WTC11 (cell line): ENCODE measurements around the gene GFOD1. TPM values are rescaled to one million over a fixed set of nuclear protein-coding genes. Genes with fewer than 3 reads are reported as not detected.

Source experiments
- ATAC-seq: fragments of 200-7000 bp; cut with Tn5 transposase; 2 replicates; pipeline ENCODE4 v1.10.0; 2021; ENCODE audit warnings: mild to moderate bottlenecking, moderate library complexity
- CTCF ChIA-PET: fragments of 300-600 bp; sonication (Branson Sonifier 250); formaldehyde crosslinking; loops from one replicate; lab custom pipeline; 2021; ENCODE audit warnings: antibody characterized with exemption; lab: Charles Lee
- POLR2A ChIA-PET: fragments of 350-600 bp; sonication (Branson Sonifier 250); formaldehyde crosslinking; loops from one replicate; lab custom pipeline; 2021; ENCODE audit warnings: antibody characterized with exemption; lab: Charles Lee
- DNase-seq: peaks from one replicate; pipeline ENCODE4 v3.0.0; 2021; ENCODE audit warnings: low spot score
- H3K27ac Mint-ChIP-seq: 2 replicates; pipeline ENCODE4 v1.8.0; 2021; ENCODE audit warnings: mixed read lengths
- H3K27me3 Mint-ChIP-seq: 2 replicates; pipeline ENCODE4 v1.8.0; 2021; ENCODE audit warnings: low read depth, mild to moderate bottlenecking, moderate library complexity, mixed read lengths
- H3K36me3 Mint-ChIP-seq: 2 replicates; pipeline ENCODE4 v1.8.0; 2021; ENCODE audit warnings: mixed read lengths
- H3K4me1 Mint-ChIP-seq: 2 replicates; pipeline ENCODE4 v1.8.0; 2022; ENCODE audit warnings: mixed read lengths
- H3K4me3 Mint-ChIP-seq: 2 replicates; pipeline ENCODE4 v1.8.0; 2021; ENCODE audit warnings: mild to moderate bottlenecking, moderate library complexity, mixed read lengths
- H3K9me3 Mint-ChIP-seq: 2 replicates; pipeline ENCODE4 v1.8.0; 2021; ENCODE audit warnings: mixed read lengths
- ATF1 ChIP-seq: sonication (generic); formaldehyde crosslinking; IDR thresholded peaks from 2 replicates; pipeline ENCODE4 v1.8.1; 2023; ENCODE audit warnings: mild to moderate bottlenecking, moderate library complexity, missing genetic modification reagents
- FOXJ3 ChIP-seq: sonication (generic); formaldehyde crosslinking; IDR thresholded peaks from 2 replicates; pipeline ENCODE4 v1.9.0; 2021; ENCODE audit warnings: missing genetic modification reagents, mild to moderate bottlenecking, borderline replicate concordance
- HMGA2 ChIP-seq: fragments of 250-450 bp; sonication (Bioruptor Pico); IDR thresholded peaks from 2 replicates; pipeline ENCODE4 v1.4.0; 2021; ENCODE audit warnings: mild to moderate bottlenecking, moderate library complexity
- NFYB ChIP-seq: sonication (generic); formaldehyde crosslinking; conservative IDR thresholded peaks from 2 replicates; pipeline ENCODE4 v1.8.0; 2022; ENCODE audit warnings: low read depth, missing genetic modification reagents
- NR1H2 ChIP-seq: sonication (generic); formaldehyde crosslinking; IDR thresholded peaks from 2 replicates; pipeline ENCODE4 v1.9.0; 2021; ENCODE audit warnings: mild to moderate bottlenecking, moderate library complexity, missing genetic modification reagents
- OVOL2 ChIP-seq: fragments of 250-450 bp; sonication (Bioruptor Pico); IDR thresholded peaks from 2 replicates; pipeline ENCODE4 v1.9.0; 2021; ENCODE audit warnings: mild to moderate bottlenecking, borderline replicate concordance
- ZNF423 ChIP-seq: fragments of 250-450 bp; sonication (Bioruptor Pico); IDR thresholded peaks from 2 replicates; pipeline ENCODE4 v2.1.2; 2022; ENCODE audit warnings: mild to moderate bottlenecking, moderate library complexity
- ZNF671 ChIP-seq: fragments of 250-450 bp; sonication (Bioruptor Pico); IDR thresholded peaks from 2 replicates; pipeline ENCODE4 v1.8.0; 2021; ENCODE audit warnings: mild to moderate bottlenecking
- total RNA-seq: library from RNA; stranded (reverse); gene quantifications from 3 replicates; pipeline ENCODE4 v1.2.3, GENCODE V29; 2021
- TF ChIP-seq, protein P1 (sequence below): sonication (generic); formaldehyde crosslinking; IDR thresholded peaks from 2 replicates; pipeline ENCODE4 v1.8.1; 2022; ENCODE audit warnings: low read depth, mild to moderate bottlenecking, moderate library complexity, missing genetic modification reagents, borderline replicate concordance
- TF ChIP-seq, protein P2 (sequence below): sonication (generic); formaldehyde crosslinking; IDR thresholded peaks from 2 replicates; pipeline ENCODE4 v1.8.0; 2022; ENCODE audit warnings: mild to moderate bottlenecking, missing genetic modification reagents
- TF ChIP-seq, protein P3 (sequence below): fragments of 250-450 bp; sonication (Bioruptor Pico); IDR thresholded peaks from 2 replicates; pipeline ENCODE4 v1.8.0; 2021; ENCODE audit warnings: mild to moderate bottlenecking
- TF ChIP-seq, protein P4 (sequence below): fragments of 250-450 bp; sonication (Bioruptor Pico); IDR thresholded peaks from 2 replicates; pipeline ENCODE4 v2.1.2; 2022; ENCODE audit warnings: mild to moderate bottlenecking, moderate library complexity
- TF ChIP-seq, protein P5 (sequence below): sonication (generic); formaldehyde crosslinking; IDR thresholded peaks from 2 replicates; pipeline ENCODE4 v1.8.0; 2022; ENCODE audit warnings: mild to moderate bottlenecking, missing genetic modification reagents
- TF ChIP-seq, protein P6 (sequence below): sonication (generic); formaldehyde crosslinking; IDR thresholded peaks from 2 replicates; pipeline ENCODE4 v1.8.1; 2022; ENCODE audit warnings: low read depth, missing genetic modification reagents, borderline replicate concordance

The GFOD1 gene
- total RNA-seq, 1 experiment from 2014 or later = 8.5 TPM

DNA sequence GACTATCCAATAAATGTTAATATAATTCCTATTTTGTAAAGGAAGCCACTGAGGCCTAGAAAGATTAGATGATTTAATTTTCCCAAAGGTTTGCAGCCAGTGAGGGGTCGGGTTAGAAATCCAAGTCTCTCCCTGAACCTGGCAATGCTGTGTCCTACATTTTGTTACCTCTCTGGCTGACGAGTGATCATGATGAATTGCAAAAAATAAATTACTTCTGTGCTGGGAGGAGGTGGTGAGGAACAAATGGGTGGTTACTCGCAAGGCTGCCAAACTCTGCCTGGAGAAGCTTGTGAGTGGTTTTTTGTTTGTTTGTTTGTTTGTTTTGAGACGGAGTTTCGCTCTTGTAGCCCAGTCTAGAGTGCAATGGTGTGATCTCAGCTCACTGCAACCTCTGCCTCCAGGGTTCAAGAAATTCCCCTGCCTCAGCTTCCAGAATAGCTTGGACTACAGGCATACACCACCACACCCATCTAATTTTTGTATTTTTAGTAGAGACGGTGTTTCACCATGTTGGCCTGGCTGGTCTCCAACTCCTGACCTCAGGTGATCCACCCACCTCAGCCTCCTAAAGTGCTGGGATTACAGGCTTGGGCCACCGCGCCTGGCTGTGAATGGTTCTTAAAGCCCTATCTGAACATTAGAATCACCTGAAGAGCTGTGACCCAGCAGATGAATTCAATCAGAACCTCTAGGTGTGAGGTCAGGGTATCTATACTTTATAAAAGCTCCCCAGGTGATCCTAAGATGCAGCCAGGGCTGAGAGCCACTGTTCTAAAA is 138.9 kb downstream of the GFOD1 start:
- Mint-ChIP-seq H3K36me3 (no peaks in the 10 kb centered on the region), H3K4me1 (peaks cover 10% of the 10 kb centered on the region), H3K27me3 (no peaks in the 10 kb centered on the region; the same call in 1 of the 2 replicates), H3K27ac (no peak overlapping the region)
- ATAC-seq = no peak
- no peak for DNase-seq
- ChIA-PET POLR2A (no interaction called here), CTCF (no interaction called here)
- no peak for TF ChIP-seq NFYB (CRISPR knock-in tag)
- TF ChIP-seq NR1H2 (CRISPR knock-in tag) = no peak
- TF ChIP-seq, all 79 proteins: peak for 0
- Mint-ChIP-seq H3K9me3 (no peaks in the 10 kb centered on the region), H3K4me3 (no peak overlapping the region)

DNA sequence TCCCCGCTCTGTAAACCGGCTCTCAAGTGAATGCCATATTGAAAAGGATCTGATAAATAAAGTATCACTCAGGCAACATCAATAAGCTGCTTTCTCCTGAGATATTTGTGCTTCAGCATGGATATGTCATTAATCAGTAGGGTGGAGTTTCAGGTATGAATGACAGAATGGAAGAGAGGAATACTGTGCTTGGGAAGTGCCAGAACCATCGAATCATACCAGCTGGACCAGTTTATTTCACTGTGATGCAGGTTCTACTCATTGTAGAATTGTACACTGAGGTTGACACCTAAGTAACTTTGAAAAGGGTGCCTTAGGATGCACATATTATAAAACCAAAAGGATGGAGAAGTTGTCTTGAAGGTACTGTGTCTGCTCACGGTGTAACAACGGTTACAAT is 141.2 kb downstream of the GFOD1 start:
- Mint-ChIP-seq H3K9me3 (peaks cover 9% of the 10 kb centered on the region; the same call in 1 of the 2 replicates), H3K36me3 (no peaks in the 10 kb centered on the region), H3K27me3 (no peaks in the 10 kb centered on the region; the same call in 1 of the 2 replicates), H3K4me1 (peaks cover 7% of the 10 kb centered on the region), H3K4me3 (no peak overlapping the region), H3K27ac (no peak overlapping the region)
- CTCF ChIA-PET = interaction anchor here (0.6 kb wide), 1 partner anchor 15 kb away, joined by 3 read pairs; no protein-coding TSS in a partner anchor
- ATAC-seq (no peak), DNase-seq (no peak)
- POLR2A ChIA-PET = no interaction called here
- TF ChIP-seq, protein P1, sequence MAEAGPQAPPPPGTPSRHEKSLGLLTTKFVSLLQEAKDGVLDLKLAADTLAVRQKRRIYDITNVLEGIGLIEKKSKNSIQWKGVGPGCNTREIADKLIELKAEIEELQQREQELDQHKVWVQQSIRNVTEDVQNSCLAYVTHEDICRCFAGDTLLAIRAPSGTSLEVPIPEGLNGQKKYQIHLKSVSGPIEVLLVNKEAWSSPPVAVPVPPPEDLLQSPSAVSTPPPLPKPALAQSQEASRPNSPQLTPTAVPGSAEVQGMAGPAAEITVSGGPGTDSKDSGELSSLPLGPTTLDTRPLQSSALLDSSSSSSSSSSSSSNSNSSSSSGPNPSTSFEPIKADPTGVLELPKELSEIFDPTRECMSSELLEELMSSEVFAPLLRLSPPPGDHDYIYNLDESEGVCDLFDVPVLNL (CRISPR knock-in tag) = no peak
- TF ChIP-seq, protein P2, sequence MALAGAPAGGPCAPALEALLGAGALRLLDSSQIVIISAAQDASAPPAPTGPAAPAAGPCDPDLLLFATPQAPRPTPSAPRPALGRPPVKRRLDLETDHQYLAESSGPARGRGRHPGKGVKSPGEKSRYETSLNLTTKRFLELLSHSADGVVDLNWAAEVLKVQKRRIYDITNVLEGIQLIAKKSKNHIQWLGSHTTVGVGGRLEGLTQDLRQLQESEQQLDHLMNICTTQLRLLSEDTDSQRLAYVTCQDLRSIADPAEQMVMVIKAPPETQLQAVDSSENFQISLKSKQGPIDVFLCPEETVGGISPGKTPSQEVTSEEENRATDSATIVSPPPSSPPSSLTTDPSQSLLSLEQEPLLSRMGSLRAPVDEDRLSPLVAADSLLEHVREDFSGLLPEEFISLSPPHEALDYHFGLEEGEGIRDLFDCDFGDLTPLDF = no peak
- no peak for TF ChIP-seq ATF1 (CRISPR knock-in tag)
- TF ChIP-seq, protein P3, sequence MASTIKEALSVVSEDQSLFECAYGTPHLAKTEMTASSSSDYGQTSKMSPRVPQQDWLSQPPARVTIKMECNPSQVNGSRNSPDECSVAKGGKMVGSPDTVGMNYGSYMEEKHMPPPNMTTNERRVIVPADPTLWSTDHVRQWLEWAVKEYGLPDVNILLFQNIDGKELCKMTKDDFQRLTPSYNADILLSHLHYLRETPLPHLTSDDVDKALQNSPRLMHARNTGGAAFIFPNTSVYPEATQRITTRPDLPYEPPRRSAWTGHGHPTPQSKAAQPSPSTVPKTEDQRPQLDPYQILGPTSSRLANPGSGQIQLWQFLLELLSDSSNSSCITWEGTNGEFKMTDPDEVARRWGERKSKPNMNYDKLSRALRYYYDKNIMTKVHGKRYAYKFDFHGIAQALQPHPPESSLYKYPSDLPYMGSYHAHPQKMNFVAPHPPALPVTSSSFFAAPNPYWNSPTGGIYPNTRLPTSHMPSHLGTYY = no peak
- TF ChIP-seq ZNF423 (CRISPR knock-in tag) = no peak
- TF ChIP-seq, protein P4, sequence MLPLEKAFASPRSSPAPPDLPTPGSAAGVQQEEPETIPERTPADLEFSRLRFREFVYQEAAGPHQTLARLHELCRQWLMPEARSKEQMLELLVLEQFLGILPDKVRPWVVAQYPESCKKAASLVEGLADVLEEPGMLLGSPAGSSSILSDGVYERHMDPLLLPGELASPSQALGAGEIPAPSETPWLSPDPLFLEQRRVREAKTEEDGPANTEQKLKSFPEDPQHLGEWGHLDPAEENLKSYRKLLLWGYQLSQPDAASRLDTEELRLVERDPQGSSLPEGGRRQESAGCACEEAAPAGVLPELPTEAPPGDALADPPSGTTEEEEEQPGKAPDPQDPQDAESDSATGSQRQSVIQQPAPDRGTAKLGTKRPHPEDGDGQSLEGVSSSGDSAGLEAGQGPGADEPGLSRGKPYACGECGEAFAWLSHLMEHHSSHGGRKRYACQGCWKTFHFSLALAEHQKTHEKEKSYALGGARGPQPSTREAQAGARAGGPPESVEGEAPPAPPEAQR (CRISPR knock-in tag) = no peak
- no peak for TF ChIP-seq FOXJ3 (CRISPR knock-in tag)
- no peak for TF ChIP-seq ZNF671 (CRISPR knock-in tag)
- TF ChIP-seq, protein P5, sequence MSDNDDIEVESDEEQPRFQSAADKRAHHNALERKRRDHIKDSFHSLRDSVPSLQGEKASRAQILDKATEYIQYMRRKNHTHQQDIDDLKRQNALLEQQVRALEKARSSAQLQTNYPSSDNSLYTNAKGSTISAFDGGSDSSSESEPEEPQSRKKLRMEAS (CRISPR knock-in tag) = no peak
- TF ChIP-seq, protein P6, sequence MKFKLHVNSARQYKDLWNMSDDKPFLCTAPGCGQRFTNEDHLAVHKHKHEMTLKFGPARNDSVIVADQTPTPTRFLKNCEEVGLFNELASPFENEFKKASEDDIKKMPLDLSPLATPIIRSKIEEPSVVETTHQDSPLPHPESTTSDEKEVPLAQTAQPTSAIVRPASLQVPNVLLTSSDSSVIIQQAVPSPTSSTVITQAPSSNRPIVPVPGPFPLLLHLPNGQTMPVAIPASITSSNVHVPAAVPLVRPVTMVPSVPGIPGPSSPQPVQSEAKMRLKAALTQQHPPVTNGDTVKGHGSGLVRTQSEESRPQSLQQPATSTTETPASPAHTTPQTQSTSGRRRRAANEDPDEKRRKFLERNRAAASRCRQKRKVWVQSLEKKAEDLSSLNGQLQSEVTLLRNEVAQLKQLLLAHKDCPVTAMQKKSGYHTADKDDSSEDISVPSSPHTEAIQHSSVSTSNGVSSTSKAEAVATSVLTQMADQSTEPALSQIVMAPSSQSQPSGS = no peak
- no peak for TF ChIP-seq HMGA2 (CRISPR knock-in tag)
- no peak for TF ChIP-seq OVOL2
